Brain pericyte (primary cell): ENCODE data around the gene LARGE2.
"Not testable (repeated sequence)": the region's sequence is repeated elsewhere in the genome, so short reads cannot be mapped to it uniquely, and the experiment has no call there.

Experiments
- DNase-seq: peaks from one replicate; pipeline ENCODE4 v3.0.0-alpha.2; 2012; ENCODE audit warnings: low read depth, low spot score

The LARGE2 gene

DNA sequence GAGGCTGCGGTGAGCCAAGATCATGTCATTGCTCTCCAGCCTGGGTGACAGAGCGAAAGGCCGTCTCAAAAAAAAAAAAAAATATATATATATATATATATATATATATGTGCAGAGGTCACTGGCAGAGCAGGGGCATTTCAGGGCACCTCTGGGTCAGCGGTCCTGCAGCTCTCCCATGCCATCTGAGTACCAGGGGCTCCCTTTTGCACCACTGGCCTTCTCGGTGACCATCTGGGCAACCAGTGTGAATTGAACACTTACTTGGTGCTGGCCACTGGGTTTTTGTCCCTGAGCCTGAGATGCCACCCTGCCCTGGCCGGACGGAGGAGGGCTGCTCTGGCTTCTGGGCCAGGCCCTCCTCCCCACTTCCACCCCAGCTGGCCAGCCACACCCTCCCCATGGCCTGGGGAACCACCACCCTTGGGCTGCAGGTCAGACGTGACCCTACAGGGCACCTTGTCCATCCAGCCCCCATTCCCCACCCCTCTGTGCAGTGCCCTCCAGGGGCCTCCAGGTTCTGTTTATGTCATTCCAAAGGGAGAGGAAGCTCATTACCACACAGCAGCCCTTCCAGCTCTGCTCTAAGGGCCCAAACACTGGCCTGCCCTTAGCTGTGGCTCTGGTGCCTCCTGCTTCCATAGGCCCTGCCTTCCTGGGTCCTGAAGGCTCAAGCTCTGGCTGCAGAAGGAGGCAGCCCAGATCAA lies 26.8 kb upstream of the LARGE2 start:
- DNase-seq, result no peak

DNA sequence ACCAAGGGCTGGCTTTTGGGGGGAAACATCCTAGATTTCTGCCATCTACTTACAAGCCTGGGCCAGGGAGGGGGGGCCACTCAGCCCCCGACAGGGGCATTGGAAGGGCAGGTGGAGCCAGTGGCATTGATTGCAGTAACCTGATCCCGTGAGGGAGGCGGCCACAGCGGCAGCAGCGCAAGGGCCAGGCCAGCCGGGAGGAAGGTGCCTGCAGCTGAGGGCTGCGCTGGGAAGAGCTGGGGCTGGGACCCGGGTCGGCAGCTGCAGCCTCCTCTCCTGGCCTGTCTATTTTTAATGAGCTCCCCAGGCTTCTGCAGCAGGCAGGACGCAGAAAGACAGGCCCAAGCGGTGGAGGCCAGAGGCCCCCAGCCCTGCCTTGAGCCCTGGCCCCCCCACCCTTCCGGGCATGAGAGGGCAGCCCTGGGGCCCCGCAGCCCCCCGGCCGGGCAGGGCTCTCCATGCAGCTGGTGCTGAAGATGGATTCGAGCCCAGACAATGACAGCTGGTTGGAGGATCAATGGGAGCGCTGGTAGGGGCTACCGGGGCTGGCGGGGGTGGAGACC lies 26.0 kb upstream of the LARGE2 start:
- DNase-seq, result no peak

DNA sequence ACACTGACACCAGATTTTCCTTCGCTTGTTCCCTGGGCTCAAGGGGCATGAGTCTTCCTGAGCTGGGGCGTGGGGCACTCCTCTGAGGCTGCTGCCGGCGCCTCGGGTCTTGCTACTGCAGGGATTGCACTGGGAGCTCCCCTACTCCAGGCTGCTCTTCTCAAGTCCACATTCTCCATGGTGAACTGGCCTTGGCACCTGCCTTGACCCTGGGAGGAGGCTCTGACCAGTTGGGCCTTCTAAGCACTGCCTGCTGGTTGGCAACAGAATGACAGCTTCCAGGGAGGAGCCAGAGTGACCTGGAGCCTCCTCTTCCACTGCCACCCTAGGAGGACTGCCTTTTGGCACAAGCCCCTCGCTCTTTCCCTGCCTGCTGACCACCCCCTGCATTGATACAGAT lies 24.9 kb upstream of the LARGE2 start:
- DNase-seq, result no peak

DNA sequence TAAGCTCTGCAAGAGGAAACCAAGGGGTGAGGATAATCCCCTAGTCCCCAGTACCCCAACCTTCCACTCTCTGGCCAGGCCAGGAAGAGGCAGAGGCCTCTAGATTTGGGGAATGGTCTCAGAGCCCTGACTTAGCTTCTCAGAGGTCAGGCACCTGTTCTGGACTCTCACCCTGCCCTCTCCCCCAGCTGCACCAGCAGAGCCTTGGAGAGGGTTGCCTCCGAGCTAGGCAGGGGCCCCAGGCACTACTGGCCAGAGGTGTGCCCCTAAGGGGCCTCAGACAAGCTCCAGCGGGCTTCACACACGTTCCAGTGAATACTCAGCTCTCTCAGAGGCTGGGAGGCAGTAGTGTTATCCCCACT lies 23.4 kb upstream of the LARGE2 start:
- no peak for DNase-seq

DNA sequence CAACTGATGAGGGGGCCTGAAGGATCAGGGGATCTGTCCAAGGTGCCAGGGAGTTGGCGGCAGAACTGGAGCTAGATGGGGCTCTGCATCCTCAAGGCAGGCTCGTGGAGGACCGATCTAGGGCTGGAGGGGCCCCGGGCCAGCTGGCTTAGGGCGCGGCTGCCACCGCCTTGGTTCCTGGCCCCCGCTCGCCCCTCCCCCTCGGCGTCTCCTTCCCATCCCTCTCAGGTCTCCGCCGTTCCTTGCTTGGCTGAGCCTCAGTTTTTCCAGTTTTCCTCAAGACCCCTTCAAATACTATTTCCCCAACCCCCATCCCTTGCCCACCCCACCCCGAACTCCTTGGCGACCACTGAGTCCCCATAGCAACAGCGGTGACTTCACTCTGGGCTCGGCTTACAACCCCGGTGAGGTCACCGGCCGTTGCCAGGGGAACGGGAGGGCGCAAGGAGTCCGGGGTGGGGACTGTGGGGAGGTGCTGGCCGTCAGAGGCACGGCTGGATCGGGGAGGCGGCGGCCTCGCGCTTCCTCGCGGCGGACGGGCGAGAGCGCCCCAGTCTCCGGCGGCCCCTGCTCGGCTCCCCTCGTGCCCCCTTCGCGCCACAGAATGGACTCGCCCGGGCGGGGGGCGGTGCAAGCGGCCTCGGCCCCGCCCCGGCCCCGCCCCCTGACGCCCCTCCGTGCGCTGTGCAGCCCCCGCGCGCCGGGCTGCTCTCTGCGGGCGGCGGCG lies 22.8 kb upstream of the LARGE2 start:
- DNase-seq, result peak; percentile 57

DNA sequence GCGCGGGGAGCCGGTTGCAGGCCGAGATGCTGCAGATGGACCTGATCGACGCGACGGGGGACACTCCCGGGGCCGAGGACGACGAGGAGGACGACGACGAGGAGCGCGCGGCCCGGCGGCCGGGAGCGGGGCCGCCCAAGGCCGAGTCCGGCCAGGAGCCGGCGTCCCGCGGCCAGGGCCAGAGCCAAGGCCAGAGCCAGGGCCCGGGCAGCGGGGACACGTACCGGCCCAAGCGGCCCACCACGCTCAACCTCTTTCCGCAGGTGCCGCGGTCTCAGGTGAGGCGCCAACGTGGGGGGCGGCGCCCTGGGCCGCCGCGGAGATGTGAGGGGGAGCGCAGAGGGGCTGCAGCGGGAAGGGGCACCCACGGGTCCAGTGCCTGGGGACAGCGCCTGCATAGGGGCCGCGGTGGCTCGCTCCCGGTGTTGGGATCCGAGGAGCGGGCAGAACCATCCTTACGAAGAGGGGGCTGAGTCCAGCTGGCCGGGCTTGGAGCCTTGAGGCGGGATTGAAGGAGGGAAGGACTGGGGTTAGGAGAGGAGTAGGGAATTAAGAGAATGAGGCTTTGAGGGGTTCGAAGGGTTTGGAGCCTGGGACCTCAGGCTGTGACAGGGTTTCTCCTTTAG lies 22.2 kb upstream of the LARGE2 start:
- DNase-seq, result not testable (repeated sequence)

DNA sequence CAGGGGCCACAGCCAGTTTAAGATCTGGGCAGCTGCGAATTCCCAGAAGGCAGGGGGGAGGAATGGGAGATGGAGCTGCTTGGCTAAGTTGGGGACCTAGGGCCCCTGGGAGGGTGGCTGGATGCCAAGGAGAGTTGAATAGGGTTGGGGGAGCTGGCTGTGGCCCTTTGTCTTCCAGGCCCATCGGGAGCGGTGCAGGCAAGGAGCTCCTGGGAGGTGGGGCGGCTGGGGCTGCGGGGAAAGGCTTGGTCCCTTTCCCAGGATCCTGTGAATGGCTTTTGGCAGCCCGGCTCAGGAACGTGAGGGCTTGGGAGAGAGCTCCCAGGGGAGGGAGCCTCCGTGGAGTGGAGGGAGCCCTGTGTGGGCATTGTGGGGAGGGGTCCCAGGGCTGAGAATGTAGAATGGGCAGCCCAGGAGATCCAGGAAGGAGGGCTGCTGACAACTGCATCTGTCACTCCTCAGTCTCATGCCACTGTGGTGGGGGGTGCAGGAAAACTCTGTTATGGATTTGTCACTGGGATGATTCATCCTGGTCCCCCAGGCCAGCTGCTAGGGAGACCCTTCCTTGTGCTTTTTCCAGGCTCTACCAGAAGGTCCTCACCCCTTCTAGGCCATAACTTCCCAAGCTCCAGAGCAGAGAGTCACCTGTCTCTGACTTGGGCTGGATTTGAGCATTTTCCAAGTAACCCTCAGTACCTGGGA lies 21.4 kb upstream of the LARGE2 start:
- no peak for DNase-seq

DNA sequence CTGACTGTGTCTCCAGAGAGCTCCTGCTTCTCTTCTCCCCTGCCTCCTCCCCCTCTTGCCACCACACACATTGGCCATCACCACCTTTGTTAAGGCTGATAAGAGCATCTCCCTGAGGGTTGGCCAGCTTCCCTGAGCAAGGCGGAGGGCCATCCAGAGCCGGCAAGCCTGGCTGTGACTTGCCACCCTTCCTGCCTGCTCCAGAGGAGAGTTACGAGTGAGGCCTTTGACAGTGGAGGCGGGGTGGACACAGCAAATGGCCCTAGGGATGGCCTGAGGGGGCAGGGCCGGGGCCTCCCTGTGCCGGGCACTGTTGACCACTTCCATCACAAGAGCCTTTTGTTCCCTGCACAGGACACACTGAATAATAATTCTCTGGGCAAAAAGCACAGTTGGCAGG lies 20.8 kb upstream of the LARGE2 start:
- no peak for DNase-seq

DNA sequence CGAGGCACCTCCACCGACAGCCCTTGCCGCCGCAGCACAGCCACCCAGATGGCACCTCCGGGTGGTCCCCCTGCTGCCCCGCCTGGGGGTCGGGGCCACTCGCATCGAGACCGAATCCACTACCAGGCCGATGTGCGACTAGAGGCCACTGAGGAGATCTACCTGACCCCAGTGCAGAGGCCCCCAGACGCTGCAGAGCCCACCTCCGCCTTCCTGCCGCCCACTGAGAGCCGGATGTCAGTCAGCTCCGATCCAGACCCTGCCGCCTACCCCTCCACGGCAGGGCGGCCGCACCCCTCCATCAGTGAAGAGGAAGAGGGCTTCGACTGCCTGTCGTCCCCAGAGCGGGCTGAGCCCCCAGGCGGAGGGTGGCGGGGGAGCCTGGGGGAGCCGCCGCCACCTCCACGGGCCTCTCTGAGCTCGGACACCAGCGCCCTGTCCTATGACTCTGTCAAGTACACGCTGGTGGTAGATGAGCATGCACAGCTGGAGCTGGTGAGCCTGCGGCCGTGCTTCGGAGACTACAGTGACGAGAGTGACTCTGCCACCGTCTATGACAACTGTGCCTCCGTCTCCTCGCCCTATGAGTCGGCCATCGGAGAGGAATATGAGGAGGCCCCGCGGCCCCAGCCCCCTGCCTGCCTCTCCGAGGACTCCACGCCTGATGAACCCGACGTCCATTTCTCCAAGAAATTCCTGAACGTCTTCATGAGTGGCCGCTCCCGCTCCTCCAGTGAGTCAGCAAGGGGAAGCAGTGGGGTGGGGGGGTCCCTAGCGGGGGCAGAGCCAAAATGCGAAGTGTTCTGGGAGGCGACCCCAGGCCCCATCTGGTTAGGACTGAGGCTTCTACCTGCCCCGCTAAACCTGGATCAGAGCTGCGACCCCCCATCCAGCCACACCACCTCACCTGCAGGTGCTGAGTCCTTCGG lies 19.7 kb upstream of the LARGE2 start:
- DNase-seq, result no peak

DNA sequence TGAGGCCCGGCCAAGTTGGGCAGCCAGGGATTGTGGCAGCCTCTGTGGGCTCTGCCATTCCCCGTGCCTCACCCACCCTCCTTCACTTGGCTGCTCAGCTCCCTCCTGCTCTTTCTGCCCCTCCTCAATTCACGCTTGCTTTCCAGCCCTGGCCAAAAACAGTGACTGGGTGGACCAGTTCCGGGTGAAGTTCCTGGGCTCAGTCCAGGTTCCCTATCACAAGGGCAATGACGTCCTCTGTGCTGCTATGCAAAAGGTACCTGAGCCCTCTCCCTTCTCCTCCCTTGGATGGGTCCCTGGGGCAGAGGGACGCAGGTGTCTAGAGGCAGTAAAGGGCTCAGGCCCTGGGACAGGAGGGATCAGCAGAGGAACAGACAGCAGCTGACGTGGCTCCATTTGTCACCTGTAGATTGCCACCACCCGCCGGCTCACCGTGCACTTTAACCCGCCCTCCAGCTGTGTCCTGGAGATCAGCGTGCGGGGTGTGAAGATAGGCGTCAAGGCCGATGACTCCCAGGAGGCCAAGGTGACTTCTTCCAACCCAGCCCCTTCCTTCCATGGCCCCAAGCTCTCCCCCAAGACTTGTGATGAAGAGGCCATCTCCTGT lies 18.0 kb upstream of the LARGE2 start:
- no peak for DNase-seq

DNA sequence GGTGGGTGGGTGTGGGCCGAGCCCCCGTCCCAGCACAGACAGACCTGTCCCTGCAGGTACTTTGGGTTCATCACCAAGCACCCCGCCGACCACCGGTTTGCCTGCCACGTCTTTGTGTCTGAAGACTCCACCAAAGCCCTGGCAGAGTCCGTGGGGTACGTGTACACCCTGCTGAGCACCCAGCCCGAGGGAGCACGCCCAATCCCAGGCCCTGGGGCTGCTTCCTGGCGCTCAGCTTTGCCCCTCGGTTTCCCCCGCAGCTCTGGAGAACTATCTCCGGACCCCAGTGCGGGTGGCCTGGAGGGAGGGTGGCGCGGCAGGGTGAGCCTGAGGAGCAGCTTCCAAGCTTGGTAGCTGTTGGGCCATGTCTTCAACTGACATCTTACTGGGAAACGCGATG lies 17.4 kb upstream of the LARGE2 start:
- DNase-seq, result no peak

DNA sequence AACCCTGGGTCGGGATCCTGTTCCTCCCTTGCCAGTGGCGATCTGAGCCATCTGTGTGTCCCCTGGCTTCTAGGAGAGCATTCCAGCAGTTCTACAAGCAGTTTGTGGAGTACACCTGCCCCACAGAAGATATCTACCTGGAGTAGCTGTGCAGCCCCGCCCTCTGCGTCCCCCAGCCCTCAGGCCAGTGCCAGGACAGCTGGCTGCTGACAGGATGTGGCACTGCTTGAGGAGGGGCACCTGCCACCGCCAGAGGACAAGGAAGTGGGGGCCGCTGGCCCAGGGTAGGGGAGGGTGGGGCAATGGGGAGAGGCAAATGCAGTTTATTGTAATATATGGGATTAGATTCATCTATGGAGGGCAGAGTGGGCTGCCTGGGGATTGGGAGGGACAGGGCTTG lies 16.9 kb upstream of the LARGE2 start:
- DNase-seq, result not testable (repeated sequence)

DNA sequence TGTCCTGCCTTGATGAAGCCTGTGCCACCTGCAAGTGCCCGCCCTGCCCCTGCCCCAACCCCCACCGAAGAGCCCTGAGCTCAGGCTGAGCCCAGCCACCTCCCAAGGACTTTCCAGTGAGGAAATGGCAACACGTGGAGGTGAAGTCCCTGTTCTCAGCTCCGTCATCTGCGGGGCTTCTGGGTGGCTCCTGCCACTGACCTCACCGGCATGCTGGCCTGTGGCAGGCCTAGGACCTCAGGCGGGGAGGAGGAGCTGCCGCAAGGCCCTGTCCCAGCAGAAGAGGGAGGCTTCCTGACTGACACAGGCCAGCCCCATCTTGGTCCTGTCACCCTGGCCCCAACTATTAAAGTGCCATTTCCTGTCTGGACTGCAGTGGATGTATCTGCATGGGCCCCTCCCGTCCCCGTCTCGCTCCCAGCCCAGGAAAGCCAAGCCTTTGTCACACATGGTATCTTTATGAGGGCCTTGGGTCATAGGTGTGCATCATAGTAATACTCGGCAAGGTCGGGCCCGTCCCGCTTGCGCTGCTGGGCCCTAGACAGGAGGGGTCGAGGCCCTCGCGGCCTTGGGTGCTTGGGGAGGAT lies 16.3 kb upstream of the LARGE2 start:
- no peak for DNase-seq

DNA sequence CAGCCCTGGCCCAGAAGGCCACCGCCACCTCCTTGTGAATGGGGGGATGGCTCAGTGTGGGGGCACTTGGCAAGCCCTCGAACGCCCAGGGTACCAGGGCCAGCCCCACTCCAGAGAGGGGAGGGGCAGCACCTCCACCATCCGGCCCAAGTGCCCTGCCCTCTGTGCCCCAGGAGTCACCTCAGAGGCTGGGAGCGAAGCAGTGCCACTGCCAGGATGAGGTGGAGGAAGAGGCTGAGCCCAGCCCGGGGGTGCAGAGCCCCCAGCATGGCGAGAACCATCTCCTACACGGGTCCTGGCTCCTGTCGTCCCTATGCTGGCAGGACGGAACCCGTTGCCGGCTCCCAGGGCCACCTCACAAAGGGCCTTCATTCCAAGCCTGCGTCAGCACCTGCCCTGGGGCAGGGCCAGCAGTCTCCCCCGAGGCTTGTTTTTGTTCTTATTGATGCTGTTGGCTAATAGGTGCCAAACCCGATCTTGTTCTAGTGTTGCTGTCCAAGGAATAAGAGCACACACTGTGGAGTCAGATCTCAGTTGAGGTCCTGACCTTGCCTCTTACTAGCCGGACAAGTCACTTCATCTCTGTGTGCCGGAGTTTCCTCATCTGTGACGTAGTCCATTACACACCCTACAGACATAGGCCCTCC lies 15.4 kb upstream of the LARGE2 start, which contains the start of gene FREY1:
FREY1 (minus strand) TSS at position 307 of the 647 bp plus-strand sequence; CDS start at position 281, 26 bp downstream.
- no peak for DNase-seq

DNA sequence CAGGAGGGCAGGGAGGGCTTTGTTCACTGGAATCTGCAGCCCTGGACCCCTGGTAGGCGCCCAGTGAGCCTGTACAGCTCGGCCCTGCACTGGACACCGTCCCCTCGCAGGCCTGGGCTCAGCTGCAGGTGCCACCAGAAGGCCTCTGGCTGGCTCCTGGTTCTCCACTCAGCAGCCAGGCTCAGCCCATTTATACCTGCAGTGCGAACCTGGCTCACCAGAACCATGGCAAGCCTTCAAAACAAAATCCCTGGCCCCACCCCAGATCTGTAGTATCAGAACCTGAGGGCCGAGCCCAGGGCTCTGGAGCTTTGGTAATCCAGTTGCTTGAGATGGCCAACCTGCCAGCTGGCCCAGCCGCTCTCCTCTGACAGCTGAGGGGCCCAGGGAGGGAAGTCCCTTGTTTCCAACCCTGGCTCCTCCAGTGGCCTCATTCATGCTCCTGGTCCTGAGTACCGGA lies 14.5 kb upstream of the LARGE2 start:
- no peak for DNase-seq

DNA sequence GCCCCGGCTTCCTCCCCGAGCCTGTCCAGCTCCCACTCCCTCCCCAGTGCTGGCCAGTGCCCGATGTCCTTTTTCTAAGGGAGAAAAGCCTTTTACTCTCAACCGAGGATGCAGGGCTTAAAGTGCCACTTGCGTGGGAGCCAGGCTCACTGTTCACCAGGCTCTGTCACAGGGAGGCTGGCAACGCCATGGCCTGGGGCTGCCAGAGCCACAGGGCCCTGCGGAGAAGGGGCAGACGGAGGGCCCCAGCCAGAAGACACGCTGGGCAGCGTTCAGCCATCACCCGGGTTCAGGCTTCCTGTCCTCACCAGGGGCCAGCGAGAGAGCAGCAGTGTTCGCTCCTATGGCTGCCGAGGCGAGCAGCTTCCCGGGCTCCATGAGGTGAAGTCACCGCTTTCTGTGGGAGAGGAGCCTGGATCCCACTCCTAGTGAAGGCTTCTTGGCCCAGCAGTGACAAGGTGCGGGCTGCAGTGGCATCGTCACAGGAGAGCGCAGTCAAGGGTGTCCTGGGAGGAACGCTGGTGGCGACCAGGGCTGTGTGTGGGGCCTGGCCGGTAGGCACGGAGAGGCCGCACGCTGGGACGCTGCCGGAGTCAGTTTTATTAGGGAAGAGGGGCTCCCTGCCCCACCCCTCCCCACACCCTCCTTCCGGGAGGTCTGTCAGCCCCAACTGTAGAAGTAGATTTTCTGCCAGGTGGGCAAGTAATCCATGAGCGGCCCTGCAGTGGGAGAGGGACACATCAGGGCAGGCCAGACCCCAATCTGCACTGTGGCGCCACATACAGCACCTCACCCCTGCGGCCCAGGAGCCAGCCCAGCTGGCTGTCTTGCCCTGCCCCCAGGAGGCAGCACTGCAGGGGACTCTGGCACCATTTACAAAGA lies 12.6 kb upstream of the LARGE2 start:
- DNase-seq, result no peak

DNA sequence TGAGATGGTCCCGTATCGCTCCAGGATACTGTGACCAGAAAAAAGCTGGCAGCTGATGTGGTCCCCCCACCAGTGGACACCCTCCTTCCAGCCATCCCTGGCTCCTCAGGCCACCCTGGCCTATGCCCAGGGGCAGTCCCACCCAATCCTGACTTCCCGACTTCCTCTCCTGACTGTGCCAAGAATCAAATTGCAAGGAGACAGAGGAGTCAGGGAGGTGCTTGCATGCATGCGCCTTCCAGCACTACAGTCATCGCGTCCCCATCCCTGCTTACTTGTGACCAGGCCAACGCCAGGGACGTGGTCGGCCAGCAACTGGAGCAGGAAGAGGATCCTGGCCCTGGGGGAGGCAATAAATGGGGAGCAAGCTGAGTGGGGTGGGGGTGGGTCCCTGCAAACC lies 11.8 kb upstream of the LARGE2 start:
- DNase-seq, result no peak

DNA sequence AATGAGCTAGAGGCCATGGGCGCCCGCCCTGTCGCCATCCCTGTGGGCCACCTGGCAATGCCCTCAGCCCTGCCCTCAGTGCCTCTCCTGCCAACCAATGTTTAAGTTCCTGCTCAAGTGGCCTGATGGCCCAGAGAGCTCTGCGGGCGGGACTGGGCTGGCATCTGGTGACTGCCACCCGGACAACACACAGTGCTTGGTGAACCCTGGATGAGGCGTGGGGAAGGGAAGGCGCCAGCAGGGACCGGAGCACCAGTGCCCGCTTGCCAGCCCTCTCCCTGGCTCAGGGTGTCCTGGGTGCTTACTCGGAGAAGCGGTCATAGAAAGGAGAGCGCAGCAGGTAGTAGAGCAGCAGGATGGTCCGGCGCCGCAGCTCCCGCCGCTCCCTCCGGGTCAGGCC lies 8.9 kb upstream of the LARGE2 start:
- no peak for DNase-seq
